Left lung (tissue), 10 donors: Measurements from ENCODE around the gene MAL. TPM values are rescaled to one million over a fixed set of nuclear protein-coding genes. Genes with fewer than 3 reads are reported as not detected.

ENCODE experiments used
- ATAC-seq: fragments of 200-7000 bp; cut with Tn5 transposase; one replicate; pipeline ENCODE4 v1.9.1; 2020; ENCODE audit warnings: moderate library complexity
- DNase-seq, 4 donors: peaks; one replicate each; pipeline ENCODE4 v3.0.0-alpha.2; 2013 to 2020
- H3K27ac ChIP-seq, 2 donors: fragments of 200-600 bp; sonication (generic) in 1 of 2; one replicate each; pipeline versions ENCODE4 v1.5.0 to v1.8.0; 2020 to 2021
- H3K27me3 ChIP-seq, 2 donors: fragments of 200-600 bp; sonication (generic) in 1 of 2; one replicate each; pipeline versions ENCODE4 v1.5.0 to v1.8.0; 2020 to 2021
- H3K36me3 ChIP-seq, 2 donors: fragments of 200-600 bp; sonication (generic) in 1 of 2; one replicate each; pipeline versions ENCODE4 v1.5.0 to v1.8.0; 2020 to 2021
- H3K4me1 ChIP-seq, 2 donors: fragments of 200-600 bp; one replicate each; pipeline ENCODE4 v1.8.0; 2021
- H3K4me3 ChIP-seq, 2 donors: fragments of 200-600 bp; sonication (generic) in 1 of 2; one replicate each; pipeline versions ENCODE4 v1.5.0 to v1.8.0; 2020 to 2021; ENCODE audit warnings: mild to moderate bottlenecking in 1 of 2
- H3K9me3 ChIP-seq, 2 donors: fragments of 200-600 bp; sonication (generic) in 1 of 2; one replicate each; pipeline versions ENCODE4 v1.5.0 to v1.8.0; 2020 to 2021
- intact Hi-C, 2 donors: fragments of 100-400 bp; cut with DNase I; formaldehyde crosslinking; loops; one replicate each; pipeline versions ENCODE4 v1.11.2 to v1.14.2; 2022
- polyA plus RNA-seq, 6 donors: library from polyadenylated mRNA; unstranded; fragments of 120-200 nt; gene quantifications; one replicate each; pipeline ENCODE4 v1.2.1, GENCODE V29; 2013; ENCODE audit not compliant: insufficient read length in 6 of 6
- total RNA-seq, 2 donors: library from RNA; stranded (reverse); fragmentation: NEBNext Ultra II Directional; extraction: Animal tissue kit (Norgen Biotek cat#: 25700); gene quantifications; one replicate each; pipeline ENCODE4 v1.2.1, GENCODE V29; 2021
- TF ChIP-seq, protein P1 (sequence below), 2 donors: fragments of 200-600 bp; sonication (generic) in 1 of 2; IDR thresholded peaks; one replicate each; pipeline versions ENCODE4 v1.5.0 to v1.8.0; 2021; ENCODE audit warnings: antibody characterized with exemption in 2 of 2
- donor health status: DM: no; HTN: yes; CAD: no.
- donor health status: DM: no; HTN: no; CAD: no.

MAL gene
- total and polyA plus RNA-seq, 8 donors: 0.76 to 13.6 (median 1.8) TPM

DNA sequence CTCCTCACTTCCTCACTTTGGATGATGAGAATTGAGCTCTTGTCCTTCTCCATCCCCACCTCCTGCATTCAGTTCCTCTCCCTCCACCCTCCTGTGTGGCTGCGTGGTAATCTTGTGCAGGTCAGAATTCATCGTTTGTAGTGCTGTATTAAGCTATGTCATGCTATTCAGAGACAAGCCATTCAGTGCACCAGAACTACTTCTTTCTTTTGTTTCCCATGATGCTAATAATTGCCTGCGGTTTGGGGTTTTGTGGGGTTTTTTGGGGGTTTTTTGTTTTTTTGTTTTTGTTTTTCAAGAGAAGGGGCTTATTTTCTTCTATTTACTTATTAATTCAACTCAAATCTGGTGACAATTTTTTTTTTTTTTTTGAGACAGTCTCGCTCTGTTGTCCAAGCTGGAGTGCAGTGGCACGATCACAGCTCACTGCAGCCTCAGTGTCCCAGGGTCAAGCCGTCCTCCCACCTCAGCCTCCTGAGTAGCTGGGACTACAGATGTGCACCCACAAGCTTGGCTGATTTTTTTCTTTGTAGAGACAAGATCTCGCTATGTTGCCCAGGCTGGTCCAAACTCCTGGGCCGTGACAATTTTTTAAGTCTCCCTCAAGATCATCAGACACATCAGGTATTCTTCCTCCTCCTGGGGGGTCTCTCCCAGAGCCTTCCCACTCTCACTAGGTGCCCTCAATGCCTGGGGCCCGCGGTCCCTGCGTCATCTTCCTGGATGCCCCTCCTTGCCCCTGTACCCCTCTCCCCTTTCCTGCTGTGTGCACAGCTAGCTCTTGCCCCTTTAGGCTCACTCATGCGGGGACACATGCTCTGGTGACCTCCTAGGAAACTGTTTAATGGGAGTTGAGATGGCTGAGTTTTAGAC lies 37.8 kb downstream of the MAL start:
- H3K4me3 ChIP-seq: no peak overlapping the region
- no peak overlapping the region for H3K27ac ChIP-seq
- TF ChIP-seq, protein P1, sequence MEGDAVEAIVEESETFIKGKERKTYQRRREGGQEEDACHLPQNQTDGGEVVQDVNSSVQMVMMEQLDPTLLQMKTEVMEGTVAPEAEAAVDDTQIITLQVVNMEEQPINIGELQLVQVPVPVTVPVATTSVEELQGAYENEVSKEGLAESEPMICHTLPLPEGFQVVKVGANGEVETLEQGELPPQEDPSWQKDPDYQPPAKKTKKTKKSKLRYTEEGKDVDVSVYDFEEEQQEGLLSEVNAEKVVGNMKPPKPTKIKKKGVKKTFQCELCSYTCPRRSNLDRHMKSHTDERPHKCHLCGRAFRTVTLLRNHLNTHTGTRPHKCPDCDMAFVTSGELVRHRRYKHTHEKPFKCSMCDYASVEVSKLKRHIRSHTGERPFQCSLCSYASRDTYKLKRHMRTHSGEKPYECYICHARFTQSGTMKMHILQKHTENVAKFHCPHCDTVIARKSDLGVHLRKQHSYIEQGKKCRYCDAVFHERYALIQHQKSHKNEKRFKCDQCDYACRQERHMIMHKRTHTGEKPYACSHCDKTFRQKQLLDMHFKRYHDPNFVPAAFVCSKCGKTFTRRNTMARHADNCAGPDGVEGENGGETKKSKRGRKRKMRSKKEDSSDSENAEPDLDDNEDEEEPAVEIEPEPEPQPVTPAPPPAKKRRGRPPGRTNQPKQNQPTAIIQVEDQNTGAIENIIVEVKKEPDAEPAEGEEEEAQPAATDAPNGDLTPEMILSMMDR (IDR thresholded peaks at IDR 0.05): no peak
- H3K36me3 ChIP-seq: no peaks in the 10 kb centered on the region
- no peak for DNase-seq
- no peaks in the 10 kb centered on the region for H3K9me3 ChIP-seq
- no peaks in the 10 kb centered on the region for H3K4me1 ChIP-seq
- intact Hi-C loops: no loop called here
- H3K27me3 ChIP-seq: no peaks in the 10 kb centered on the region
- no peak for ATAC-seq

DNA sequence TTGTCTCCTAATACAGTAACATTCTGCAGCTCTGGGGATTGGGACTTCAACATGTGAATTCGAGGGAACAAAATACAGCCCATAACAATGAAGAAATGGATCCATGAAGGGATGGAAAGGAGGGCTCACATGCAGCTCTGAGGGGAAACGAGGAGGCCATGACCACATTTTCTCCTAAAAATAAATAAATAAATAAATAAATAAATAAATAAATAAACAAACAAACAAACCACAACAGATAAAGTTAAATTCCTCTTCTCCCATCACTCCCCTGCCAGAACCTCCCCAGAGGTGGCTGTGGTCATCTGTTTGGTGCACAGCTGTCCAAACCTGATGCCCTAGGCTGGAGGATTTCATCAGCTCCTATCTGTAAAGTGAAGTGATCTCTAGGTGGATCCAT lies 42.7 kb downstream of the MAL start:
- DNase-seq: no peak
- Histone ChIP-seq H3K4me3 (no peak overlapping the region), H3K36me3 (no peaks in the 10 kb centered on the region), H3K27me3 (peaks cover 0 to under 1% of the 10 kb centered on the region in 2 donors), H3K4me1 (no peaks in the 10 kb centered on the region), H3K9me3 (no peaks in the 10 kb centered on the region), H3K27ac (no peak overlapping the region)
- ATAC-seq: no peak
- TF ChIP-seq, protein P1 (IDR thresholded peaks at IDR 0.05): no peak
- intact Hi-C loops: no loop called here

DNA sequence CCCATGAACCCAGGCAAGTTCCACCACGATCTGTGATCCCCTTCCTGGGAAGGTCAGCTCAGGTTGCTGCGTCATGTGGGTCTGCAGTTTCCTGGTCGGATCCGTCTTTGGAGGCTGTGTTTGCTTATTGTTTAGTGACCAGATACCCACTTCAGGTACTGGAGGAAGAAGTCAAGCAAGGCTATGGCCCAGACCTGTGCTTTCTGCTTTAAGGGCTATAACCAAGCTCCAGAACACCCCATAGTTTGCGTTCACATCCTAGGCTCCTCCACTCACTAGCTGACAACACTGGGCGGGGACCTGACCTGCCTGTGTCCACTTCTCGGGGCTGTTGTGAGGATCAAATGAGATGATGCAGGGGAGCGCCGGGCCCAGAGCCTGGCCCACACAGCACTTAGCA lies 44.0 kb downstream of the MAL start:
- TF ChIP-seq, protein P1 (IDR thresholded peaks at IDR 0.05): no peak
- ATAC-seq (no peak), DNase-seq (no peak)
- Histone ChIP-seq H3K4me3 (no peak overlapping the region), H3K9me3 (no peaks in the 10 kb centered on the region), H3K36me3 (no peaks in the 10 kb centered on the region), H3K4me1 (peaks cover 0 to 5% of the 10 kb centered on the region in 2 donors), H3K27ac (no peak overlapping the region), H3K27me3 (peaks cover 0 to 12% of the 10 kb centered on the region in 2 donors)
- intact Hi-C loops: no loop called here

DNA sequence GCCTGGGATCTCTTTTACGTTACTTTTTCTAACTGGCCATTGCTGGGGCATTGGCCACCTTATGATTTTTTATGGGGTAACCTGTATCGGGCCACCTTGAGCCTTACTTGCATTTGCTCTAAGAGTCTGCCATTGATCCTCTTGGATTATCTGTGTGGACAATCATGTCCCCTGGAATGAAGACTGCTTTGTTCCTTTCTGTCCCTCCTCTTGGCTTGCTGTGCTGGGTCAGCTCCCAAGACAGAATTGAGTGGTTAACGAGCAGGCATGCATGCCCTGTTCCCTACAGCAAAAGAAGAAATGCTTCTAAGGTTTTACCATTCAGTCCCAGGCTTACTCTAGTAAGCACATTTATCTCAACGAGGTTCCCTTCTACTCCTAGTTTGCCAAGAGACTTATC lies 46.3 kb downstream of the MAL start:
- Histone ChIP-seq H3K4me3 (no peak overlapping the region), H3K36me3 (no peaks in the 10 kb centered on the region), H3K9me3 (no peaks in the 10 kb centered on the region), H3K4me1 (peaks cover 0 to 17% of the 10 kb centered on the region in 2 donors), H3K27me3 (peaks cover 0 to 36% of the 10 kb centered on the region in 2 donors), H3K27ac (no peak overlapping the region)
- no peak for ATAC-seq
- TF ChIP-seq, protein P1 (IDR thresholded peaks at IDR 0.05): no peak
- intact Hi-C loops: no loop called here
- DNase-seq: no peak

DNA sequence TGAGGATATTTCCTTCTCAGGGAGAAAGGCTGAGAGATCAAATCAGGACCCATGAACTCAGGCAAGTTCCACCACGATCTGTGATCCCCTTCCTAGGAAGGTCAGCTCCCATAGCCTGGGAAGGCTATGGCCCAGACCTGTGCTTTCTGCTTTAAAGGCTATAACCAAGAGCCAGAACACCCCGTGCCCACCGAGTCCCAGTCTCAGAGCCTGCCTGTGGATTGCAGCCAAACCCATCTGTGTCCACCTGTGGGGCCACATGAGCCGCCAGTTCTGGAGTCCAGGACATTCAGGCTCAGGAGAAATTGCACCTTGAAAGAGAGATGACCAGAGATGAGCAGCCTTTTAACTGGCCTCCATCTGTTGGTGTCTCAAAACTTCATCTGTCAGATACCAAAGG lies 46.9 kb downstream of the MAL start:
- no peak for ATAC-seq

More for the DNA sequence above, 46.9 kb downstream of the MAL start:
- intact Hi-C loops: no loop called here
- no peak for DNase-seq
- H3K27me3 ChIP-seq: peaks cover 0 to 42% of the 10 kb centered on the region in 2 donors
- peaks cover 0 to 23% of the 10 kb centered on the region in 2 donors for H3K4me1 ChIP-seq
- H3K27ac ChIP-seq: no peak overlapping the region
- no peaks in the 10 kb centered on the region for H3K36me3 ChIP-seq
- TF ChIP-seq, protein P1 (IDR thresholded peaks at IDR 0.05): no peak
- no peak overlapping the region for H3K4me3 ChIP-seq
- H3K9me3 ChIP-seq: no peaks in the 10 kb centered on the region
